H1 (cell line): ENCODE data around the gene TPRG1L. TPM values are rescaled to one million over a fixed set of nuclear protein-coding genes. Genes with fewer than 3 reads are reported as not detected.

Experiments used
- CTCF ChIA-PET: fragments of 300-600 bp; sonication (Branson Sonifier 250); formaldehyde crosslinking; loops from one replicate; lab custom pipeline; 2021; ENCODE audit not compliant: partially characterized antibody; lab: Charles Lee
- POLR2A ChIA-PET: fragments of 300-600 bp; sonication (Branson Sonifier 250); formaldehyde crosslinking; loops from one replicate; lab custom pipeline; 2021; ENCODE audit warnings: inconsistent platforms; ENCODE audit not compliant: partially characterized antibody; lab: Charles Lee
- DNase-seq, 2 experiments: peaks; one replicate each; pipeline versions ENCODE4 v3.0.0 to v3.0.0-alpha.2; 2010 to 2022; ENCODE audit warnings: low spot score in 2 of 2, low read depth in 1 of 2, mixed read lengths in 1 of 2
- FAIRE-seq: peaks from 2 replicates; lab custom pipeline; 2011; peaks lifted over from hg19 to GRCh38; lab: Jason Lieb, UNC
- H2AFZ ChIP-seq: 2 replicates; pipeline ENCODE4 v1.8.1; 2012; ENCODE audit warnings: low read length, inconsistent platforms
- H2AK5ac ChIP-seq: 2 replicates; pipeline ENCODE4 v1.6.1; 2013; ENCODE audit warnings: low read depth, low read length
- H2BK120ac ChIP-seq: replicated peaks from 2 replicates; pipeline ENCODE3; 2013; ENCODE audit warnings: low read depth, low read length, inconsistent platforms
- H2BK12ac ChIP-seq: 2 replicates; pipeline ENCODE4 v1.6.1; 2013; ENCODE audit warnings: low read depth, low read length
- H2BK15ac ChIP-seq: 2 replicates; pipeline ENCODE4 v1.6.1; 2013; ENCODE audit warnings: low read length
- H2BK20ac ChIP-seq: 2 replicates; pipeline ENCODE4 v1.6.1; 2013; ENCODE audit warnings: low read length
- H2BK5ac ChIP-seq: 2 replicates; pipeline ENCODE4 v1.6.1; 2013; ENCODE audit warnings: low read depth, low read length
- H3K14ac ChIP-seq: 2 replicates; pipeline ENCODE4 v1.6.1; 2013; ENCODE audit warnings: inconsistent platforms; ENCODE audit not compliant: insufficient read length
- H3K18ac ChIP-seq: 2 replicates; pipeline ENCODE4 v1.6.1; 2013; ENCODE audit warnings: low read length; ENCODE audit errors: extremely low read depth
- H3K23ac ChIP-seq: 2 replicates; pipeline ENCODE4 v1.6.1; 2013; ENCODE audit warnings: inconsistent platforms; ENCODE audit not compliant: insufficient read length
- H3K23me2 ChIP-seq: 2 replicates; pipeline ENCODE4 v1.6.1; 2013; ENCODE audit warnings: low read depth, low read length
- H3K27ac ChIP-seq: 2 replicates; pipeline ENCODE4 v1.6.1; 2011; ENCODE audit warnings: low read depth, low read length, inconsistent platforms
- H3K27me3 ChIP-seq, 4 experiments: replicated peaks in 1 of 4; 1 replicate in 1 of 4; 2 replicates in 3 of 4; pipeline versions ENCODE4 v1.6.1 to v1.8.1; 2011 to 2013; ENCODE audit warnings: low read length in 3 of 4, mild to moderate bottlenecking in 3 of 4, inconsistent platforms in 2 of 4, mixed read lengths in 2 of 4, moderate library complexity in 1 of 4; ENCODE audit not compliant: control insufficient read depth in 3 of 4, insufficient read depth in 3 of 4; ENCODE audit errors: extremely low read depth in 1 of 4
- H3K36me3 ChIP-seq, 4 experiments: 2 replicates each; pipeline versions ENCODE4 v1.6.1 to v1.8.1; 2011 to 2013; ENCODE audit warnings: mild to moderate bottlenecking in 4 of 4, low read length in 3 of 4, moderate library complexity in 2 of 4, control low read depth in 1 of 4, inconsistent platforms in 1 of 4; ENCODE audit not compliant: insufficient read depth in 4 of 4, control insufficient read depth in 2 of 4
- H3K4ac ChIP-seq: replicated peaks from 2 replicates; pipeline ENCODE3; 2013; ENCODE audit warnings: low read length, low read depth, mixed read lengths, inconsistent platforms; ENCODE audit not compliant: insufficient read length
- H3K4me1 ChIP-seq, 4 experiments: replicated peaks in 1 of 4; 1 replicate in 1 of 4; 2 replicates in 3 of 4; pipeline versions ENCODE4 v1.6.1 to v1.8.1; 2011 to 2013; ENCODE audit warnings: low read length in 3 of 4, inconsistent platforms in 2 of 4, mixed read lengths in 1 of 4; ENCODE audit not compliant: insufficient read depth in 4 of 4, control insufficient read depth in 3 of 4
- H3K4me2 ChIP-seq, 2 experiments: 2 replicates each; pipeline versions ENCODE4 v1.6.1 to v1.8.1; 2011 to 2013; ENCODE audit warnings: low read depth in 2 of 2, low read length in 2 of 2, control low read depth in 1 of 2, inconsistent platforms in 1 of 2, mild to moderate bottlenecking in 1 of 2; ENCODE audit not compliant: insufficient read depth in 1 of 2
- H3K4me3 ChIP-seq, 4 experiments: fragments of 200-600, 300-600 bp in 1 of 4; sonication (generic), shearing (Covaris generic), sonication (Bioruptor Twin) in 1 of 4; 2 replicates each; pipeline versions ENCODE4 v1.5.1 to v1.8.1; 2011 to 2016; ENCODE audit warnings: low read length in 4 of 4, low read depth in 3 of 4, control low read depth in 2 of 4, inconsistent platforms in 2 of 4, mild to moderate bottlenecking in 2 of 4, mixed read lengths in 1 of 4, moderate library complexity in 1 of 4; ENCODE audit not compliant: insufficient read depth in 2 of 4; ENCODE audit errors: extremely low read depth in 1 of 4
- H3K56ac ChIP-seq: replicated peaks from 2 replicates; pipeline ENCODE3; 2013; ENCODE audit warnings: low read depth, mild to moderate bottlenecking, mixed read lengths, low read length, inconsistent platforms; ENCODE audit not compliant: insufficient read length
- H3K79me1 ChIP-seq: 2 replicates; pipeline ENCODE4 v1.6.1; 2013; ENCODE audit warnings: low read depth, low read length, control low read depth
- H3K79me2 ChIP-seq, 2 experiments: 2 replicates each; pipeline versions ENCODE4 v1.6.1 to v1.8.1; 2012 to 2013; ENCODE audit warnings: low read length in 2 of 2, mild to moderate bottlenecking in 2 of 2, inconsistent platforms in 1 of 2; ENCODE audit not compliant: insufficient read depth in 2 of 2, control insufficient read depth in 1 of 2
- H3K9ac ChIP-seq, 4 experiments: replicated peaks in 1 of 4; 1 replicate in 1 of 4; 2 replicates in 3 of 4; pipeline versions ENCODE4 v1.6.1 to v1.8.1; 2011 to 2013; ENCODE audit warnings: low read depth in 3 of 4, low read length in 3 of 4, control low read depth in 2 of 4, mild to moderate bottlenecking in 2 of 4, moderate library complexity in 2 of 4, inconsistent platforms in 1 of 4; ENCODE audit errors: extremely low read depth in 1 of 4
- H3K9me3 ChIP-seq, 2 experiments: 2 replicates each; pipeline versions ENCODE4 v1.6.1 to v1.8.1; 2012 to 2013; ENCODE audit warnings: mild to moderate bottlenecking in 2 of 2, moderate library complexity in 2 of 2, control low read depth in 1 of 2, inconsistent platforms in 1 of 2, low read depth in 1 of 2, low read length in 1 of 2, mixed read lengths in 1 of 2; ENCODE audit not compliant: insufficient read depth in 2 of 2
- H4K20me1 ChIP-seq, 2 experiments: replicated peaks in 1 of 2; 2 replicates each; pipeline versions ENCODE3 to v1.8.1; 2011 to 2013; ENCODE audit warnings: inconsistent platforms in 2 of 2, low read length in 2 of 2, mild to moderate bottlenecking in 1 of 2; ENCODE audit not compliant: insufficient read depth in 2 of 2, control insufficient read depth in 1 of 2
- H4K5ac ChIP-seq: 2 replicates; pipeline ENCODE4 v1.6.1; 2013; ENCODE audit warnings: low read length, low read depth, mixed read lengths, inconsistent platforms; ENCODE audit not compliant: insufficient read length
- H4K8ac ChIP-seq: 2 replicates; pipeline ENCODE4 v1.8.0; 2013; ENCODE audit warnings: mild to moderate bottlenecking, moderate library complexity, low read length, inconsistent platforms; ENCODE audit not compliant: insufficient read depth; ENCODE audit errors: extremely low read depth
- H4K91ac ChIP-seq: replicated peaks from 2 replicates; pipeline ENCODE3; 2013; ENCODE audit warnings: low read length, mixed read lengths, inconsistent platforms; ENCODE audit not compliant: insufficient read length
- EZH2 ChIP-seq: fragments of 200-600 bp; sonication (generic); IDR thresholded peaks from 2 replicates; pipeline ENCODE4 v1.7.1; 2012; ENCODE audit warnings: low read depth, mild to moderate bottlenecking, moderate library complexity, low read length, inconsistent platforms; ENCODE audit not compliant: severe bottlenecking
- HDAC2 ChIP-seq, 2 experiments: fragments of 300-600 bp in 1 of 2; sonication (generic) in 1 of 2; IDR thresholded peaks; 2 replicates each; pipeline ENCODE4 v1.6.1; 2011 to 2012; ENCODE audit warnings: low read depth in 2 of 2, low read length in 2 of 2, mild to moderate bottlenecking in 2 of 2, moderate library complexity in 2 of 2, borderline replicate concordance in 1 of 2, inconsistent platforms in 1 of 2
- SP4 ChIP-seq: IDR thresholded peaks from 2 replicates; pipeline ENCODE4 v1.6.1; 2012; ENCODE audit warnings: low read length, inconsistent platforms
- WGBS, 2 experiments: shearing (Covaris generic) in 1 of 2; methylation state at CpG; one replicate each; pipeline versions ENCODE4 v1.1.6 to v1.1.7; 2013 to 2015; ENCODE audit warnings: low lambda C conversion rate in 2 of 2, mixed read lengths in 2 of 2, inconsistent platforms in 1 of 2, low coverage in 1 of 2, missing lambda C conversion rate in 1 of 2; ENCODE audit not compliant: insufficient replicate concordance in 2 of 2, insufficient coverage in 1 of 2, insufficient read length in 1 of 2; ENCODE audit errors: extremely low coverage in 1 of 2, missing lambda C conversion rate in 1 of 2; 5-methylcytosine and 5-hydroxymethylcytosine counted together
- polyA plus RNA-seq, 7 experiments: library from polyadenylated mRNA; depleted of rRNA in 3 of 7; stranded (reverse) in 5 of 7; unstranded in 2 of 7; fragments of >200 nt in 5 of 7; fragments of 200-250 nt in 2 of 7; gene quantifications; 1 replicate in 5 of 7; 2 replicates in 1 of 7; 4 replicates in 1 of 7; pipeline versions ENCODE4 v1.2.1 to v1.2.3, GENCODE V29; 2011 to 2013; ENCODE audit warnings: missing spikeins in 2 of 7, mixed read lengths in 2 of 7
- total RNA-seq: library from RNA; stranded (reverse); fragmentation: NEBNext Ultra II Directional; extraction: Animal tissue kit (Norgen Biotek cat#: 25700); gene quantifications from 2 replicates; pipeline ENCODE4 v1.2.1, GENCODE V29; 2021

The TPRG1L gene
- total and polyA plus RNA-seq, 2 of the 8 experiments (the other 6 are each of a cell fraction or from before 2014, with no cell fraction given): 21.7 to 22.3 TPM

DNA sequence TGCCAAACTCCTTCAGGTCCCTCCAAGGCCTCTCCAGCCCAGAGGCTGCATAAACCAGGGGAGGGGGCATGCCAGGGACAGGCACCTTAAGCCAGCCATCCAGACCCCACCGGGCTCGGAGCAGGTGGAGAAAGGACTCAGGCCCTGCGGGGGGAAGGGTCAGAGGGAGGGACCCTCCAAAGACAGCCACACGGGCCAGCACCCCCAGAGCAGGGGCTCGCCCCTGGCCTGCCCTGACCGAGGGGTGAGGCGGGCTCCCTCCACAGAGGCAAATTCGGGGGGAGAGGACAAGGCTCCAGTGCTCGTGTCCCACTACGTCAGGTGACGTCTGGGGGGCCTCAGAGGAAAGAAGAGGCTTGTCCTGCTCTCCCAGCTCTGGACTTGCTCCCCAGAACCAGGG is 21.7 kb upstream of the TPRG1L start:
- Histone ChIP-seq H3K18ac (no peak overlapping the region), H3K4me1 (peaks cover 0 to 13% (median 11%) of the 10 kb centered on the region in 4 experiments; a peak in 6 of 7 replicates), H3K79me2 (peaks cover 0 to 6% of the 10 kb centered on the region in 2 experiments; a peak in 3 of 4 replicates), H3K36me3 (no peaks in the 10 kb centered on the region; a peak in 1 of 8 replicates), H3K23me2 (peaks cover 8% of the 10 kb centered on the region; the same call in 1 of the 2 replicates), H2BK5ac (no peak overlapping the region), H3K4me2 (no peak overlapping the region), H2BK12ac (no peak overlapping the region), H2AFZ (no peak overlapping the region), H3K14ac (no peak overlapping the region), H2BK20ac (no peak overlapping the region), H3K4ac (no peak overlapping the region), H3K9ac (no peak overlapping the region), H2AK5ac (no peak overlapping the region), H3K23ac (no peak overlapping the region), H3K27ac (no peak overlapping the region), H2BK15ac (no peak overlapping the region), H4K8ac (no peak overlapping the region; the same call in 1 of the 2 replicates)
- FAIRE-seq (no peak), DNase-seq (no peak)
- ChIA-PET CTCF (interaction anchor here (1.8 to 5.6 kb wide), 2 partner anchors 11 to 17 kb away, joined by 10 to 28 read pairs; no protein-coding TSS in a partner anchor), POLR2A (no interaction called here)
- WGBS, 2 experiments: 94% methylated on average over 7 of the region's 11 CpGs; no CpG with 5 or more reads in 1 of the 2 experiments
- TF ChIP-seq SP4: no peak
- no peak for TF ChIP-seq HDAC2 (IDR thresholded peaks at IDR 0.05; ENCODE audit: borderline replicate concordance in 1 of 2, low read depth in 2 of 2, low read length in 2 of 2)
- TF ChIP-seq EZH2: no peak
- TF ChIP-seq, all 59 proteins: peak for 0
- no peaks in the 10 kb centered on the region; a peak in 1 of 4 replicates for H3K9me3 ChIP-seq
- H2BK120ac ChIP-seq: no peak overlapping the region
- no peaks in the 10 kb centered on the region for H3K27me3 ChIP-seq
- H4K91ac ChIP-seq: no peak overlapping the region
- peaks cover 0 to 5% of the 10 kb centered on the region in 2 experiments for H4K20me1 ChIP-seq
- H4K5ac ChIP-seq: no peak overlapping the region
- H3K56ac ChIP-seq: no peak overlapping the region
- H3K4me3 ChIP-seq: no peak overlapping the region
- peaks cover 2% of the 10 kb centered on the region for H3K79me1 ChIP-seq
